Tongue (tissue), 2 donors: ENCODE measurements around the gene CMTM3. TPM values are rescaled to one million over a fixed set of nuclear protein-coding genes. Genes with fewer than 3 reads are reported as not detected.
"Not testable (repeated sequence)": the region's sequence is repeated elsewhere in the genome, so short reads cannot be mapped to it uniquely, and the experiment has no call there.

Source experiments
- DNase-seq: peaks from one replicate; pipeline ENCODE4 v3.0.0-alpha.2; 2015
- total RNA-seq: library from RNA; depleted of rRNA; stranded (reverse); fragments of >200 nt; gene quantifications from one replicate; pipeline ENCODE4 v1.2.3, GENCODE V29; 2014

Gene CMTM3
- total RNA-seq, 1 donor from 2014 or later, result 35.5 TPM

DNA sequence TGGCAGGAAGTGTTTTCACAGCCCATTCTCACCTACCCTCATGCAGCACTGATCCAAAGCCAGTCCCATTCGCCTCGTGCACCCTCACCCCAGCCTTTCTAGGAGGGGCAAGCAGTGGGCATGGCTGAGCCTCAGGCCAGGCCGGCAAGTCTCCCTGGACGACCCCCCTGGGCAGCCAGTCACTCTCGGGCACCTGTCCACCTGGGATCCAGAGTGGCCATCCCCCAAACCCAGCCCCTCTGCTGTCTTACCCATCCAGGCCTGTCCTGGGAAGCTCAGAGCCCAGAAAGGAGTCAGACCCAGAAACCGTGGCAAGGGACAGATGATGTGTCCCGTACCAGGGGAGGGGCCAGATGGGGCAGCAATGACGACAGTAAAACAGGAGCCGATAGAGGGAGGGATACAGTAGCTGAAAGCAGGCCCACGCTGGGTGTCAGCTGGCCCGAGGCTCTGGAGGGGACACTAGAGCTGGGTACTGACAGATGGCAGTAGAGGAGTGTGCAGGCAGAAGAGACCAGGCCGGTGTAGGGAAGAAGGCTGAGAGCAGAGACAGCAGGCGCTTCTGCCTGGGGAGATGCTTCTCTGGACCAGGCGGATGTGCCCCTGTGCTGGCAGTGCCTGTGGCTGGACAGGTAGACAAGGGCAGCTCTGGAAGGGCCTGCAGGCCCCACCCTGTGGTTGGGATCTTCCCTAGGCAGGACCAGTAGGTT, 5.8 kb downstream of the CMTM3 start:
- no peak for DNase-seq

DNA sequence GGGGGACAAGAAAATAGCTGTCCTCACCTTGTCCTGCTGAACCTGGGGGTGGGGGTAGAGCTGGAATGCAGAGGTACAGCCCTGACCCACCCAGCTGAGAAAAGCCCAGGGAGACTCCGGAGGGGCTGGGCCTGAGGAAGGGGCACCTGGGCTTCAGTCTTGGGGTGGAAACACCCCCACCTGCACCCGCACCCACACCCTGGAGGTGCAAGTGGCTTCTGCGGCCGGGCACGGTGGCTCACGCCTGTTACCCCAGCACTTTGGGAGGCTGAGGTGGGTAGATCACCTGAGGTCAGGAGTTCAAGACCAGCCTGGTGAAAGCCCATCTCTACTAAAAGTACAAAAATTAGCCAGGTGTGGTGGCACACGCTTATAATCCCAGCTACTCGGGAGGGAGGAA, 7.4 kb downstream of the CMTM3 start:
- not testable (repeated sequence) for DNase-seq

DNA sequence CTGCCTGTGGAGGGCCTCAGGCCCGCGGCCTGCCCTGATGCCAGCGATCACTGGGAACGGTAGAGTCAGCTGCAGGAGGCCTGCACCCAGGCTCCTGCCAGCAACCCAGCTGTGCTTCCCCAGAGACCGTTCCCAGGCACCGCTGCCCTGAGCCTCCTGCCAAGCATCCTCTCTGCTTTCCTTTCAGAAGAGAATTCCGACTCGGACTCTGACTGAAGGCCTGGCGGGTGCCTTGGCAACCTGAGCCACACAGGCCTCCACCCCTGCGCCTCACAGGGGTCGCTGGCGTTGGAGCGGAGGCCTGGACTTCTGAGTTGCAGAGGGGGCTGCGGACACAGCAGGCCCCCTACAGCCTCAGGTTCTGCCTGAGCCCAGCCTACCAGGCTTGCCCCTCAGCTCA, 7.9 kb downstream of the CMTM3 start:
- DNase-seq, result no peak

DNA sequence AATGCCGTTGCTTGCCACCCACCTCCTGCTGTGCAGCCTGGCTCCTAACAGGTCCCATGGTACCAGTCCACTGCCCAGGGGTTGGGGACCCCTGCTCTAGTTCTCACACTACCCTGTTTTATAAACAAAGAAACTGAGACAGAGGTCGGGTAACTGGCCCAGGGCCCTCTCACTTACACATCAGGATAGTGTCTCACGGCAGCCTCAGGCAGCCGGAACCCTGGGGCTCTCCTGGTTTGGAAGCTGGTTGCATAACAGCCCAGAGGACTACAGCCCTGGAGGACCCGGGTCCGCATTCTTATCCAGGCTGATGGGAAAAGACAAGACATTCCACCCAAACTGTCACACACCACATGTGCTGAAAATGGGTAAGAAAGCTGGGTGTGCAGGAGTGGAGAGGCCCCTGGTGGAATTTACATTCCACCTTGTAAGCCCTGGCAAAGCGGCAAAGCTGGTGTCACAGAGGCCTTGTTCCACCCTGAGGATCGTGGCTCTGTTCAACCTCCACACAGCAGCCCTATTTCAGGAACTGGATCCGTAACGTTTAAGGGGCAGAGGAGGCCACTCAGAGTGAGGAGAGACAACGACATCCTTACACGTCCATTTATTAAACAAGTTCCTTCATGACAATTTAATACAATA, 9.8 kb downstream of the CMTM3 start:
- no peak for DNase-seq

DNA sequence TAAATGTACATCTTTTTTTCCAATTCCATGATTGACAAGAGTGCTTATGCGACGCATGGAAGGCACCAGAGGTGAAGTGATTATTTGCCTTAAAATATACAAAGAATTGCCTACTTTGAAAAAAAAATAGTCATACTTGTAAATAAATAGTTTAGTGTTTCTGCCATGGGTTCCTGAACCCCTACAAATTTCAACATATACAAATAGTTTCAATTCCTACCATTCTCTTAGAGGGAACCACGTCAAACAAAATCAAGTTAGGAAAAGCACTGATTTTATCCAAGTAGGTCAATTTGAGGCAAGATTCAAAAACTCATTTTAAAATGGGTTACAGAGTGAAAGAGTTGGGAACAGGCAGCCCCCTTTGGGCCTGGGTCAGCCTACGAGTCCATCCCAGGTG, 11.7 kb downstream of the CMTM3 start:
- no peak for DNase-seq

DNA sequence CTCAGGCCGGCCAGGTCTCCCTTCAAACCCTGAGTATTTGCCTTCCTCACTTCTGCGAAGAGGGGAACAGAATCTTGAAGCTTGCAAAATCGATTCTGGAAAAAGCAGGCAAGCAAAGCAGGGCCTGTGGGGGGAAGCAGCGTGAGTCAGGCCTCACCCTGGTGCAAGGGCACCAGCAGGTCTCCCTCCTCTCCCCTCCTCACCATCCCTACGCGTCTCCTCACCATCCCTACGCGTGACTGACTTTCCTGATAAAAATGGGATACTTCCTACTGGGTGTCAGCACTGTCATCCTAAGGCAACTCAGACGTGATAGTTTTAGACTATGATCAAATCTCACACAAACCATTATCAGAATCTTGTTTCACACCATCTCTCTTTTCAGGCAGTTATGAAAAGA, 12.1 kb downstream of the CMTM3 start:
- DNase-seq, result no peak

DNA sequence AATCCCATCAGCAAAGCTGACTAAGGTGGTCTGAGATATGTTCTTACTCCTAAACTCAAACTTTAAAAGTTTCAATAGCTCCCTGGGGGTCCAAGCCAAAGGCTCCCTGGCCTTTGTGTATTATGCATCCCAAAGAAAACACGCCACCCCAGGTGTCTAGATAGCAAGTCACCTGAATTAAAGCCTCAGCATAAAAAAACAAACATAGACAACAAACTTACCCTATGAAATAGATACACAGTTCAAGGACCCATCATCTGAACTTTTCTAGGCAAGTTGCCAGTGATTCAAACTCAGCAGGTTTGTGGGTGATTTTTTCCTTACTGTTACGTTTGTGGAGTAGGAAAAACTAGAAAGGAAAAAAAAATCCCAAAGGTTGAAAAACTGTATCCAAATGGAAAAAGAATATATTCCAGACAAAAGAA, 12.5 kb downstream of the CMTM3 start:
- no peak for DNase-seq

GRCh38 chr16:66617728-66618127, 13.2 kb downstream of the CMTM3 start:
- no peak for DNase-seq

DNA sequence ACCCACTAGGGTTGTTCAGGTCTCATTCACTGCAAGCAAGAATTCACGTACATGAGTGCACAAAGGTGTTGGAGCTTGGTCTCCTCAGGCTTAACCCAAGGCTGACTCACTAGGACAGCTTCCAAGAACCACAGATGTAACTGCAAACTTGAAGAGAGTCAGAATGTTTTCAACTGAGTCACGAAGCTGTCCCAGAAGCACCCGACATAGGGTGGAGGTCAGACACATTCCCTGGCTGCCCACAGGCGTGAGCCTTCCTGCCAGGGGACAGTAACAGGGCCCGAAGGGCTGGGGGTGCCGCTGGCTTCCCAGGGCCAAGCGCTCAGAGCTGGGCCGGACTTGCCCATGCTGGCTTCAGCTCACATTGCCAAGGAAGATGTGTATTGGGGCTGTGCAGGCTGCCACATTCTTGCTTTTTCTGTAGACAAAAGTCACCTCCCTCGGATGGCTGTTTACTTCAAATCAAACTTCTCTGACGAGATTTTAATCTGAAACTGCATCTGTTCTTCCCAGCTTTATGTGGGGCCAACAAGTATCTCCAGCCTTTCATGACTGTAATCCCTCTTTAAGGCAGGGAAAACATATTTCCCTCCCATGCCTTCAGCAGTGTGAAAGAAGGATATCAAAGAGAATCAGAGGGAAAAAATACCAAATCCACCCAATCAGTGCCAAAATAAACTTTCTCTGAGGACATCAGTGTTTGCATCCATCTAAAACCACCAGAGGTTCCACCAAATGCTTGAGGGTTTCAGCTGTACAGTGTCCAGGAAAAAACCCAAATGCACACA, 14.3 kb downstream of the CMTM3 start:
- DNase-seq, result no peak

DNA sequence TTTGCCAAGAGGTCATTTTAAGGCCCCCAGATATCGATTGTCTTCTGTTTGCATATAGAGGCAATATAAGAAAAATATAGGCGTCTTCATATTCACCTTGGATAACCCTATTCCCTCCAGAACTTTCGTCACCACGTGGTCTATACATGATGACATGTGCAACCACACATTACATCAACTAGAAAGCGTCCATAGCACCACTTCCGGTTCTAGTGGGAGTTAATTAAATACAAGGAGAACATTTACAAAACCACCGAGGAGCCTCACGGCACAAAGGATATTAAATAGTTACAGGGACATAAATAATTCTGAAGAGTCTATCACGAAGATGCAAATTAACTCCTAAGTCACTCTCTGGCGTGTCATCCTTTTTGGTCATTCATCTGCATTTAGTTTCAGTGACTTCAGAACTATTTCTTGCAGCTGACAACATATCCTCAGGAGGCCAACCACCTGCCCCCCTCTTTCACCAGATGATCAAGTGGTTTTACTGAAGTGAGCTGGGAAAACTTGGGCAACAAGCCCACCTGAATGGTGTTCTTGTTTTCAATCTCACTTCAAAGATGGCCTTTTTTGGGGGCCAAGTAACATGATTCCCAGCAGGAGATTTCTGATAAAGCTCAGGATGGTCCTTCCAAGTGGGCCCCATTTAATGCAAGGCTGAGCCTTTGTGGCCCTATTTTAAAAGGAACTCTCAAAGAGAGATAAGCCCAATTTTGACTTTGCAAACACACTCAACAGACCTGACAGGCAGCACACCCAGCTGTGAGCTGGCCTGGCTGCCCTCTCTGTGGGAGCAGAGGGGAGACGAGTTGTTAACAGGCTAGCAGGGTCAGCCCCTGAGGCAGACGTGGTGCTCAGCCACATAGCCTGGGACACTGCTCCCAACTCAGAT, 15.3 kb downstream of the CMTM3 start:
- DNase-seq, result peak; percentile 71

GRCh38 chr16:66620429-66620795, 15.9 kb downstream of the CMTM3 start:
- DNase-seq, result no peak

DNA sequence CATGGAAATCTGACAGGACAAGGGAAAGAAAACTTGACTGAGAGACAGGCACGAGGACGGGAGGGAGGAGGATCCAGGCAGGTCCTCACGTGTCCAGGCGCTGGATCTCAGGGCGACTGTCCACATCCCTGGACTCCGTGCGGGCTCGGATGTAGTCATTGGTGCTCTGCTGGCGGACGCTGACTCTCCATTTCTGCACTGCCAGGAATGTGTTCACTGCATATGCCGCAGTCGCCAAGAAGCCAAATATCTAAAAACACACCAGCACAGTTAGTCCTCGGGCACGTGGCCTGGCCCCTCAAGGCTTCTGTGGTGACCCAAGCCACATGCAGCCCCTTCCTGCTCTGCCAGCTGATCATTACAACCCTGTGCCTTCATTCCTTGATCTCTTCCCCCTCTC, 17.5 kb downstream of the CMTM3 start:
- DNase-seq, result no peak

- no peak for DNase-seq
These were observed 18.4 kb downstream of the CMTM3 start for GRCh38 chr16:66622863-66623262.

DNA sequence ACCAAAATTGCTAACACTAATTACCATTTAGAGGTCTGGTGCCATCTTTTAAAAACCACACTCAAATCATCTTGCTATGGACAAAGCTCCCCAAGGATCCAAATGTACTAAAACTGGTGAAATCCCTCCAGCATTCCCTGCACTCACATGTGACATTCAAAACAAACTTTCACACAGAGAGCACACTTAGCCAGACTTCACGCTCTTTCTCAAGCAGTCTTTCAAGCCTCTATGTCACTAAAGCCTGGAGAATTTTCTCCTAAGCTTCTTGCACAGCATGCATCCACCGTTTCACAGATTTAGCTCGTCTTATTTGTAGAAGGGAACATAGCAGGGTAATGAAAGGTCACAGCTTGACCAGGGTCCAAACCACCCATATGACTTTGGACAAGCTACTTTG, 19.3 kb downstream of the CMTM3 start:
- no peak for DNase-seq

DNA sequence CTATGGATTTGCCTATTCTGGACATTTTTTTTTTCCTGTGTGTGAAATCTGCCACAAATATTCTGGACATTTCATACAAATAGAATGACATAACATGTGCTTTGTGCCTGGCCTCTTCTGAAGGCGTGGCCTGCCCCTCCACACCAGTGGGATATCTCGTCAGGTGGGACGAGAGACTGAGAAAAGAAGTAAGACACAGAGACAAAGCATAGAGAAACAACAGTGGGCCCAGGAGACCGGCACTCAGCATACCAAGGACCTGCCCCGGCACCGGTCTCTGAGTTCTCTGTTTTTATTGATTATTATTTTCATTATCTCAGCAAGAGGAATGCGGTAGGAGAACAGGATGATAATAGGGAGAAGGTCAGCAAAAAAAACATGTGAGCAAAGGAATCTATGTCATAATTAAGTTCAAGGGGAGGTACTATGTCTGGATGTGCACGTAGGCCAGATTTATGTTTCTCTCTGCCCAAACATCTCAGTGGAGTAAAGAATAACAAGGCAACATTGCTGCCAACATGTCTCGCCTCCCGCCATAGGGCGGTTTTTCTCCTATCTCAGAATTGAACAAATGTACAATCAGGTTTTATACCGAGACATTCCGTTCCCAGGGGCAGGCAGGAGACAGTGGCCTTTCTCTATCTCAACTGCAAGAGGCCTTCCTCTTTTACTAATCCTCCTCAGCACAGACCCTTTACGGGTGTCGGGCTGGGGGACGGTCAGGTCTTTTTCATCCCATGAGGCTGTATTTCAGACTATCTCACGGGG, 23.3 kb downstream of the CMTM3 start:
- DNase-seq, result not testable (repeated sequence)

GRCh38 chr16:66629856-66630255, 25.4 kb downstream of the CMTM3 start:
- no peak for DNase-seq

- not testable (repeated sequence) for DNase-seq
These were observed 26.2 kb downstream of the CMTM3 start for GRCh38 chr16:66630561-66631260.

GRCh38 chr16:66631558-66631957, 27.1 kb downstream of the CMTM3 start:
- not testable (repeated sequence) for DNase-seq

GRCh38 chr16:66634527-66635196, 30.2 kb downstream of the CMTM3 start:
- no peak for DNase-seq

DNA sequence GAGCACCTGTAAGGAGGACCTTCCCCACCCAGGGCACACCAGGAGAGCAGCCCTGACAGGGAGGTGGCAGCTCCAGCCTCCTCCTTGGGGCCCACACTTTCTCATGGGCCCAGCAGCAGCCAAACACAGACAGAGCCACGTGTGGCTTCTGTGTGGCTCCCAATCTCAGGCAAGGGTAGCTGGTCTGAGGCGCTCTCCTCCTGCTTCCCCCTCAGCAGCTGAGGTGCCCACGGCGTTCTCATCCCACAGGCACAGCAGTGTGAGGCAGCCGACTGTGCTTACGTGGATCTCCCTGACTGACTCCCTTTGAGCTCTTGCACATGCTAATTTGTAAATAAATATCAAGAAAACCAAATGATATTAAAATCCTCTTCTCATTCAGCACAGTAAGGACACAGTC, 30.9 kb downstream of the CMTM3 start:
- DNase-seq, result no peak
